Measurements from ENCODE around the gene IRX1. TPM values are rescaled to one million over a fixed set of nuclear protein-coding genes. Genes with fewer than 3 reads are reported as not detected.

IRX1 gene
- total RNA-seq, 1 donor from 2014 or later: not detected

- DNase-seq (ENCODE audit: extremely low spot score in 2 of 2): no peak
- Histone ChIP-seq H3K27ac (no peak overlapping the region), H3K36me3 (no peaks in the 10 kb centered on the region), H3K4me1 (peaks cover 19% of the 10 kb centered on the region), H3K4me3 (no peak overlapping the region), H3K9me3 (no peaks in the 10 kb centered on the region), H3K27me3 (peaks cover 26% of the 10 kb centered on the region)
- TF ChIP-seq POLR2A (IDR thresholded peaks at IDR 0.05) (no peak), CTCF (IDR thresholded peaks at IDR 0.05) (no peak), POLR2AphosphoS5 (IDR thresholded peaks at IDR 0.05; ENCODE audit: insufficient read depth in 1 of 2, low read depth in 1 of 2) (no peak)
- intact Hi-C loops (cut with DNase I): no loop called here
Observed at GRCh38 chr5:3590161-3590966, 5.3 kb upstream of the IRX1 start.

GRCh38 chr5:3590967-3591900, 4.4 kb upstream of the IRX1 start:
- Histone ChIP-seq H3K9me3 (no peaks in the 10 kb centered on the region), H3K4me3 (no peak overlapping the region), H3K4me1 (peaks cover 20% of the 10 kb centered on the region), H3K27me3 (peaks cover 26% of the 10 kb centered on the region), H3K36me3 (no peaks in the 10 kb centered on the region), H3K27ac (no peak overlapping the region)
- intact Hi-C loops (cut with DNase I): no loop called here
- TF ChIP-seq CTCF (IDR thresholded peaks at IDR 0.05) (no peak), POLR2A (IDR thresholded peaks at IDR 0.05) (no peak), POLR2AphosphoS5 (IDR thresholded peaks at IDR 0.05; ENCODE audit: insufficient read depth in 1 of 2, low read depth in 1 of 2) (no peak)
- no peak for DNase-seq (ENCODE audit: extremely low spot score in 2 of 2)

- no peaks in the 10 kb centered on the region for H3K36me3 ChIP-seq
- DNase-seq (ENCODE audit: extremely low spot score in 2 of 2): no peak
- peaks cover 20% of the 10 kb centered on the region for H3K4me1 ChIP-seq
- intact Hi-C loops (cut with DNase I): no loop called here
- no peak overlapping the region for H3K4me3 ChIP-seq
- TF ChIP-seq POLR2A (IDR thresholded peaks at IDR 0.05): no peak
- no peak for TF ChIP-seq POLR2AphosphoS5 (IDR thresholded peaks at IDR 0.05; ENCODE audit: insufficient read depth in 1 of 2, low read depth in 1 of 2)
- no peak for TF ChIP-seq CTCF (IDR thresholded peaks at IDR 0.05)
- H3K9me3 ChIP-seq: no peaks in the 10 kb centered on the region
- H3K27me3 ChIP-seq: peaks cover 26% of the 10 kb centered on the region
- no peak overlapping the region for H3K27ac ChIP-seq
Observed at GRCh38 chr5:3592298-3592697, 3.3 kb upstream of the IRX1 start.

GRCh38 chr5:3593771-3594509, 1.7 kb upstream of the IRX1 start:
- Histone ChIP-seq H3K4me3 (peak overlapping the region; percentile 31), H3K36me3 (no peaks in the 10 kb centered on the region), H3K27ac (no peak overlapping the region), H3K27me3 (peaks cover 26% of the 10 kb centered on the region), H3K9me3 (no peaks in the 10 kb centered on the region), H3K4me1 (peaks cover 20% of the 10 kb centered on the region)
- DNase-seq (ENCODE audit: extremely low spot score in 2 of 2): no peak
- TF ChIP-seq CTCF (IDR thresholded peaks at IDR 0.05) (no peak), POLR2A (IDR thresholded peaks at IDR 0.05) (no peak), POLR2AphosphoS5 (IDR thresholded peaks at IDR 0.05; ENCODE audit: insufficient read depth in 1 of 2, low read depth in 1 of 2) (no peak)
- intact Hi-C loops (cut with DNase I): no loop called here
